Activated CD4-positive, alpha-beta T cell treated with anti-CD3 and anti-CD28 coated beads for 48 hours (primary cell): ENCODE measurements around the gene DNM2.
"Not testable (repeated sequence)": the region's sequence is repeated elsewhere in the genome, so short reads cannot be mapped to it uniquely, and the experiment has no call there.

Source experiments
- DNase-seq: peaks from one replicate; pipeline ENCODE4 v3.0.0-alpha.2; 2020

The DNM2 gene

DNA sequence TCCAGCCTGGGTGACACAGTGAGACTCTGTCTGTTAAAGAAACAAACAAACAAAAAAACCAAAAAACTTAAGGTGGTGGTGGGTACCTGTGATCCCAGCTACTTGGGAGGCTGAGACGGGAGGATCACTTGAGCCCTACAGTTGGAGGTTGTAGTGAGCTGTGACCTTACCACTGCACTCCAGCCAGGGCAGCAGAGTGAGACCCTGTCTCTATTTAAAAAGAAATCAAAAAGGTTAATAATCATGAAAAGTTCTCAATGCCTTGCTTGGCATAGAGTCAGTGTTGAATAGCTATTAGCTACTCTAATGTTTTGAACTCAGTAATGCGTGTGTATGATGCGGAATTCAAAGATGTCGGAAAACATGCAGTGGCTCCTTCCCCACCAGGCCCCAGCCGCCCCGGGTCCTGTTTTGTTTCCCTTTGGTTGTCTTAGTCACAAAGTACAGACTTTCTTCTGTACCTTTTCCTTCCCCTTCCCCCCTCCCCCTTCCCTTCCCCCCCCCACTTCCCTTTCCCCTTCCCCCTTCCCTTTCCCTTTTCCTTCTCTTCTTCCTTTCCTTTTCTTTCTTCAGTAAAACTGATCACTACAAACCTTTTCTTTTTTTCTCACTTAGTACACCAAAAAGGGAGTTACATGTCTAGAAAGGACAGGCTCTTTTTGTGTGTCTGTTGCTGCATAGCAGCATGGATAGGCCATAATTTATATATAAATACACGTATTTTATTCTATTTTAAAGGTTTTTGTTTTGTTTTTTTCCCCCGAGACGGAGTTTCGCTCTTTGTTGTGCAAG is 35.2 kb downstream of the DNM2 start:
- DNase-seq: no peak

DNA sequence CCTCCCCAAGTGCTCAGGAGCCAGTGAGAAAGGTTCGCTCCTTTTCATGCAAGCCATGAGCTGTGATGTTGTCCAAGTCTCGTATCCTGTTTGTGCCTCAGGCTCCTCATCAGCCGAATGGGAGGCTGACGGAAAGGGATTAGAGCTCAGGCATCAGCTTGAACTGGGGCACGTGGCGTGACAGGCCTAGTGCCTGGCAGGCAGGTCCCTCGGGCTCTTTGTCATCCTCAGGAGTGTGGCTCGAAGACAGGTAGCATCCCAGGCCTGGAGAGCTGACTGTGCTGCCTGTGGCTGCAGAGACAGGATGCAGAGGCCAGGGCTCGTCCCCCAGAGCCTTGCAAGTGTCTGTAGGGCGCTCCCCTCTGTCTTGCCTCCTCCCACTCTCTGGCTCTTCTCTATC is 38.5 kb downstream of the DNM2 start:
- DNase-seq: no peak

DNA sequence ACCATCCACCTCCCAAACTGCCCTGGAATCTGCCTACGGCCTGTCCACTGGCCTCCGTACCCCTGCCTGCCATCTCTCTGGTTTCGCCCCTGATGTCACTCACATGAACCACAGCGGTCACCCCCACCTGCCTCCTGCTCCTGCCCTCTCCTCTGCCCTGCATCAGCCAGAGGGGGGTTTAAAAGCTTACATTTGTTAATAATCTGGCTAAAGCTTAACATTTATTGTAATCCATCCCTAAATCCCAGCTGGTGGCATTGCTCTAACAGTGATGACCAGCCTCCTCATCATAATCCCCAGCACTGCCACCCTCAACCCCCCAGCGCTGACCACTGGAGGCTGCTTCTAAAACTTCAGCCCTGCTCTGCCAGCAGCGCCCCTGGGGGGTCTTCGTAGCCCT is 38.9 kb downstream of the DNM2 start:
- no peak for DNase-seq

DNA sequence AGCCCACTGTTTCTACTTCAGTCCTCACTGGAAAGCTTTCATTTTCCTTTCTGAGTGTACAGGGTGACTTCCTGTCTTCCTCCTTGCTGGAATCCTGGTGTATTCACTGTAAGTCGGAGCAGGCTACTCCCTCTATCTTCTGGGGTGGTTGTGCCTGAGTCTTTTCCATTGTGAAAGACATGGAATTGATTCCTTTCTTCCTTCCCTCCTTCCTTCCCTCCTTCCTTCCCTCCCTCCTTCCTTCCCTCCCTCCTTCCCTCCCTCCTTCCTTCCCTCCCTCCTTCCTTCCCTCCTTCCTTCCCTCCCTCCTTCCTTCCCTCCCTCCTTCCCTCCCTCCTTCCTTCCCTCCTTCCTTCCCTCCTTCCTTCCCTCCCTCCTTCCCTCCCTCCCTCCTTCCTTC is 40.2 kb downstream of the DNM2 start:
- DNase-seq: not testable (repeated sequence)

DNA sequence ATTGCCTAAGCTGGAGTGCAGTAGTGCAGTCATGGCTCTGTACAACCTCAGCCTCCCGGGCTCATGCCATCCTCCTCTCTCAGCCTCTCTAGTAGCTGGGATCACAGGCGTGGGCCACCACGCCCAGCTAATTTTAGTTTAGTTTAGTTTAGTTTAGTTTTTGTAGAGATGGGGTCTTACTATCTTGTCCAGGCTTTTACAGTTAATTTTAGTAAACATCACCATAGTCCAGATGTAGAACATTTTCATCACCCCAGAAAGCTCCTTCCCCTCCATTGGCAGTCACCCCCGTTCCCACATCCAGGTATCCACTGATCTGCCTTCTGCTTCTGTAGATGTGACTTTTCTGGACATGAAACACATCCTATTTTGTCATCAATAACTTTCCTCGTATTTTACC is 41.1 kb downstream of the DNM2 start:
- no peak for DNase-seq

DNA sequence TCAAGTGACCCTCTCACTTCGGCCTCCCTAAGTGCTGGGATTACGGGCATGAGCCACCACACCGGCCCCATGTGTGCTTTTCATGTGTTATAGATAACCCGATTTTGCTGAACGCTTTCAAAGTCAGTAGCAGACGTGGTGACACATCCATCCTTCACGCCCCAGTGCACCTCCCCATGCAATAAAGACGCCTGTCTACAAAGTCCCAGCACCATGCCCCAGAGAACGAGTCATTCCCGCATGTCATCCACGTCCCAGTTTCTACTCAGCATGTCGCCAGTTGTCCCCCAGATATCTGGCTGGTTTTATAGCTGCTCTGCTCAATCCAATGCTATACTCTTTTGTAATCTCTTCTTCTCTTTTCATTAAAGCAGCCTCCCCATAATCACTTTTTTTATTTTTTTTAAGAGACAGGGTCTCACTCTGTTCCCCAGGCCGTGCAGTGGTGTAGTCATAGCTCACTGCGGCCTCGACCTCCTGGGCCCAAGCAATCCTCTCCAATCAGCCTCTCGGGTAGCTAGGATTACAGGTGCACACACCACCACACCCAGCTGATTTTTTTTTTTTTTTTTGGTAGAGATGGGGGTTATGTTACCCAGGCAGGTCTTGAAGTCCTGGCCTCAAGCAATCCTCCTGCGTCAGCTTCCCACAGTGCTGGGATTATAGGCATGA is 42.5 kb downstream of the DNM2 start:
- DNase-seq: peak; percentile 70

DNA sequence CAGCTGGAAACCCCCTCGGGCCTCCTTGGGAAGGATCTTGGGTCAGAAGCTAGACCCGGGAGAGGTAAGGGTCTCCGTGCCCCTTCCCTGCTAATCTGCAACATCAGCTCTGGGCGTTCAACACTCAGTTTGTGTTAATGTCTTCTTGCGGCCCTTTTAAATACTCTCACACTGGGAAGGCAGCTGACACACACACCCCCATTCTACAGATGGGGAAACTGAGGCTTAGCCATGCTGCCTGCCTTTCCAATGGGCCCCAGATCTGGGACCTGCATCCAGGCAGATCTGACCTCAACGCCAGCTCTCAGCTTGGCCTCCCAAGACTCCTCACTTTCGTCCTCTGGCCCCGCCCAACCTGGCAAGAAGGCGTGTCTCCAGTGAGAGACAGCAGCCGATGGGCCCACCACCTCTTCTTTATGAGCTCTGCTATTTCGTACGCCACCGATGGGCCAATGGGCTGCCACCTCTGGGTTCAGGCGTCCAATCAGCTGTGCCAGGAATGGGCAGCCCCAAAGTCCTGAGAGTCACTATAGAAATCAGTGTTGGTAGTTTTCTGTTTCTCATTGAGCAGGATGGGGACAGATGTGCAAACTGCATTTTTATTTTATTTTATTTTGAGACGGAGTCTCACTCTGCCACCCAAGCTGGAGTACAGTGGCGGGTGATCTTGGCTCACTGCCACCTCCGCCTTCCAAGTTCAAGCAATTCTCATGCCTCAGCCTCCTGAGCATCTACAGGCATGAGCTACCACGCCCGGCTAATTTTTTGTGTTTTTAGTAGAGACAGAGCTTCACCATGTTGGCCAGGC is 43.8 kb downstream of the DNM2 start:
- no peak for DNase-seq

DNA sequence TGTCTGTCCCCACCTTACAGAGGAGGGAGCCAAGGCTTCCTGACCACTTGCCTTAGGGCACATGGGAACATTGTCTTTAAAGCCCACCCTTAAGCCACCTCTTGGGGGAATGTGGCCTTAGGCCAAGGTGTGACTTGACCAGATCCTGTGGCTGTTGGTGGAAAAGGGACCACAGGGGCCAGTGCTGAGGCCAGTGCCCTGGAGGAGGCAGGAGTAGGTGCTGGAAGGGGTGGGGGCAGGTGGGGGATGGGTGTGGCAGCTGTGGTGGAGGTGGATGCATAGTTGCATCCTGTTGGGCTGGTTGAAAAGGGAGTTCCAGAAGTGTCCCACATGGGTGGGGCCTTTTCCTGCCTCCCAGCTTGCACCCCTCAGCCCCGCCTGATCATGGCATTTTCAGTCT is 44.8 kb downstream of the DNM2 start:
- DNase-seq: no peak

DNA sequence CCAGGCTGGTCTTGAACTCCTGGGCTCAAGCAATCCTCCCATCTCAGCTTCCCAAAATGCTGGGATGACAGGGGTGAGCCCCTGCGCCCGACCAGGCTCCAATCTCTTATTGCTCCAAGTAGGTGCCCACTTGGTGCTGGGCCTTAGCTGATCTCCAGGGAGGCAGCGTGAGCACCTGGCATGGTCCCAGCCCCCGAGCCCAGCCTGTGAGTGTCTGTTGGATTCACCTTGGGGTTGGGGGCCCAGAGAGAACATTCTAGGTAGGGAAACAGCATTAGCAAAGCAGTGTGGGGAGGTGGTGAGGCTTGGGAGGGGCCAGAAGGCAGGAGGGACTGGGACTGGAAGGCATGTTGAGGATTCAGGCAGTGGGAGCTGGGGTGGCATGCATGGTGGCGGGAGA is 45.5 kb downstream of the DNM2 start:
- no peak for DNase-seq

DNA sequence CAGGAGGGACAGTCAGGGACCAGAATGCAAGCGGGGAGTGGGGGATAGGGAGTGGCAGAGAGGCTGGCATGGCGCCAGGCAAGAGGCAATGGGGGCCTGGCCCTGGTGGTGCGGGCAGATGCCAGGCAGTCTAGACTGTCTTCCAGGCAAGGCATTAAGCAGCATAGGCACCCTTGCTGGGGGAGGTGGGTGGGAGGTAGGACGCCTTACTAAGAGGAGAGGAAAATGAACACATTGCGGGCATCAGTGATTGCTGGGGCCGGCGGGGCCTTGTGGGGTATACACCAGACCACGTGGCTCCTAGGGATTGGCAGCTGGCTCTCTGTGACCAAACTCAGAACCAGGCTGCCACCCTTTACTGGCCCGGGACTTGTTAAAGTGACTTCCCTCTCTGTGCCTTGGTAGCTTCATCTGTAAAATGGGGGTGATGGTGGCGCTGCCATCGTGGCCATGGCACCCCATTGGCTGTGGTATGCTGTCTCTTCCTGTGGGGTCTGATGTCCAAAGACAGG is 46.0 kb downstream of the DNM2 start:
- DNase-seq: no peak

DNA sequence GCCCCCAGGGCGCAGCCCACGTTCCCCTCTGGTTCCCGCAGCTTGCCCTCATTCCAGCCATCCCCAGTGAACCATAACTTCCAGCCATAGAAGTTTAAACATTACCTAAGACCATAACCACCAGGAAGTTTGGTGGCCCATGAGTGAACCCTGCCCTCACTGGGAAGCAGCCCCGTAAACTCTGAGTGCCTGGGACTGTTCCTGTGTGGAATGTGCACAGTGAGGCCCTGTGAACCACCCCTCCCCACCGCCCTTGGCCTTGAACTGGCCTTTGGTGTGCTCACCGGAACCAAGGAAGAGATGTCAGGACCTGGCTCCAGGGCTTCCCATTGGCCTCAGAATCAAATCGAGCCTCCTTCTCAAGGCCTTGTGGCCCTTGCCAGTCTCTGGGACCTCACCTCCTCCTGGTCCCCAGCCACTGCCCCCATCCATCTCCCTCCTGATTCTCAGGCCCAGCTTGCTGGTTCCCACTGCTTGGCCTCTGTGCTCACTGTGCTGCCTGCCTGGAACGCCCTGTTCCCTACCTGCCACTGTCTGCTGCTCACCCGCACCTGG is 46.5 kb downstream of the DNM2 start:
- no peak for DNase-seq

DNA sequence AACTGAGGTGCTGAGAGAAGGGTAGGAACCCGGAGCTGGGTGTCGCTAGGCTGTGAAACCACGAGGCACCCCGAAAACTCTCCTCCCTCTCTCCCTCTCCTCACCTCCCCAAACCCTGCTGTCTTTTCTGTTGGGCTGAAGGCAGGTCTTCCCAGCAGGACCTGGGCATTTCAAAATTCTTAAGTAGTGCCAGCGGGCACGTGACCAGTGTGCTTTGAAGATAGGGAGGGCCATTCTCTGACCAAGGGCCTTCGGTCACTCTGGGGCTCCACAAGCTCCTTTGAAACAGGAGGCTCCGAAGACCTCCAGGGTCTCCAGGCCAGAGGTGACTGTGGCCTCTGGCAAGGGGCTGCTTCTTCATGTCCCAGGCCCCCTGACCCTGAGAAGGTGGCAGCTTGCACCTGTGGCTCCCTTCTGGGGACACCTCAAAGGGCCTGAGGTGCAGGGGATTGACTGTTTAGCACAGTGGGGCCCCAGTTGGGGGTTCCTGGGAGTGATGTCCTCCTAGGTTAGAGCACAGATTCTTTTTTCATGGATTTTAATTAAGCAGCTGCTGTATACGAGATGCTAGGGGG is 48.3 kb downstream of the DNM2 start:
- no peak for DNase-seq

DNA sequence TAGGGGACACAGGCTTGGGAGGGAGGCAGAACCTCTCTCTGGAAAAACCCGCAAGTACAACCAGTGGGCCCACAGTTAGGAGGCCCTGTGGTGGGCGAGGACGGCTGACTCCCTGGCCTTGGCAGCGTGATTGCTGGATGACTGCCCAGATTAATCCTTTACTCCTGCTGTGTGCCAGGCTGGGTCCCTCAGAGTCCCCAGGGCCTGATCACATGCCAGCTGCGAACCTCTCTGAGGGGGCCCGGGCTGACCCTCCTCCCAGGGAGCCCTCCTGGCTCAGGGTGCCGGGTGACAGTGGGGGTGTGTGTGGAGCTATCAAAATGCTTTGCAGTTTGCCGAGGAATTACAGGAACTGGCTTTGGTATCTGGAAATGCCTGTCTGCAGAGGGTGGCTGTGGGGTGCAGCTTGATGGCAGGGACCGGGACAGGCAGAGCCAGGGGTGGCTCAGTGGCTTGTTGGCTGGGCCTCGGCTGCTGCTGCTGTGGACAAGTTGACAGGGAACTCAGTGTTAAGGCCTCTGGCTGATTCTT is 48.9 kb downstream of the DNM2 start:
- DNase-seq: no peak

DNA sequence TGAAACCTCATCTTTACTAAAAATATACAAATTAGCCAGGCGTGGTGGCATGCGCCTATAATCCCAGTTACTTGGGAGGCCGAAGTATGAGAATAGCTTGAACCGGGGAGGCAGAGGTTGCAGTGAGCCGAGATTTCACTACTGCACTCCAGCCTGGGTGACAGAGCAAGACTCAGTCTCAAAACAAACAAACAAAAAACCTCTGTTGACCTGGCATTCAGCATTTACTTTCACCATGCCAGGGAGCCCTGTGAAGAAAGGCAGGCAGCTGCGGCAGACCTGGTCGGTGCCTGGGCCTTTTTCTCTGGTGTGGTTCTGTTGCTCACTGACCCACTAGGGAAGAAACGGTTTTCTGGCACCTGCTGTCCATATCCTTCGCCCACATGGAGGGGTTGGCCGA is 49.8 kb downstream of the DNM2 start:
- no peak for DNase-seq

DNA sequence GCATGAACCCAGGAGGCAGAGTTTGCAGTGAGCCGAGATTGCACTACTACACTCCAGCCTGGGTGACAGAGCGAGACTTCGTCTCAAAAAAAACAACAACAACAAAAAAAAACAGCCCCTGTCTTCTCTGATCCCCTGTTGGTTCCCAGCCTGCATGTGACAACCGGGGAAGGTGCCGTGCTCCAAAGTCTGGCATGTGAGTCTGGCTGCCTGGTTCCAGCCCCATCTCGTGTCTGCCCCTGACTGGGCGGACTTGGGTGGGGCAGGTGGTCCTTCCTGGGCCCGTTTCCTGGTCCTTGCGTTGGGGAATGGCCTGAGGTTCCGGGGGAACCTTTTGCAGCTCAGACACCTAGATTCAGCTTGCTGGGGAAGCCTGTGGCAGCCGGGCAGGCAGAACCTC is 50.5 kb downstream of the DNM2 start:
- no peak for DNase-seq

DNA sequence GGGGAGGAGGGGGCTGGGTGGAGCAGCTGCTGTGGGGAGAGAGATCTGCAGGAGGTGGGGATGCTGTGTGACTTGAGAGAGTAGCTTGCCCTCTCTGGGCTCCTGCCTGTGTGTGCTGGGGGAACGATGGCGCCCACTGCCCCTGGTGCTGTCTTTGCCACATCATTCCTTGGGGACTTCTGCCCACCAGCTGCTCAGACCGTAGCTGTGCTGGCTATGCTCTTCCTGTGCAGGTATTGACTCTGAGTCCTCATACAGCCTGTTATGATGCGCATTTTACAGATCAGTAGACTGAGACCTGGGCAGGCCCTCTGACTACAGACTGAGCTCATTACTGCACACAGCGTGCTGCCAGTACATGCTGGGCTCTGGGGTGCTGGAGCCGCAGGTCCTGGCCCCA is 51.1 kb downstream of the DNM2 start:
- no peak for DNase-seq

DNA sequence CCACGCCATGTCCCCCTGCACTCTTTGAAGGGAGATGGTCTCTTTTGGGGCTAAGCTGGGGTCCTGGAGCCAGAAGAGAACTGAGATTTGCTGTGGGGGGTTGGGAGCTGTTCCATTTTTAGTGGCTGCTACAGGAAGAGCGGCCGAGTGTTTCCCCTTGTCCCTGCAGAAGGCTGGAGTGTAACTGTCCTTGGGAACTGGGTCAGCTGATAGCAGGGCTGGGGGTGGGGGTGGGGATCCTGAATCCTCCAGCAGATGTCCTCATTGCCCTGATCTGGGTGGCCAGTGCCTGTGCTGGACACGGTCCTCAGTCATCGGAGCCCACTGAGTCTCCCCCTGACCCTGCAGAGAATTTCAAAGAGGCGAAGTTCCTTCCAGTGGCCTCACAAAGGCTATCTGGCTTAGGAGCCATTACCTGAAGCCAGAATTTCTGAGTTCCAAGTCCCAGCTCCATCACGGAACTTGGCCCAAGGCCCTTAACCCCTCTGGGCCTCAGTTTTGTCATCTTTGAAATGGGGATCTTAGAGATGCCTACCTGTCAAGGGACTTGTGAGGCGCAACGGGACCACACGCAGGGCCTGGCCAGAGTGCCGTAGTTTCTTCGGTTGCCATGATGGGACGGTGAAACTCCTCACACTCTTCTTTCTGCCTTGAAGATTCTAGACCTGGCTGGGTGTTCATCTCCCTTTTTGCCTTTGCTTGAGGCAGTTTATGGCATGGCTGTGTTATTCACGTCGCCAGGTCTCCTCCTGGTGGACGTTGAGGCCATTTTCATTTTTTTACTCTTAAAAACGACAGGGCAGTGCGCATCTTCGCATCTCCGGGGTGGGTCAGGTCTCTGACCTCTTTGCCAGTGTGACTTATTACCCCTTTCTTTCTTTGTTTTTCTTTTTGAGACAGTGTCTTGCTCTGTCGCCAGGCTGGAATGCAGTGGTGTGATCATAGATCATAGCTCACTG is 51.9 kb downstream of the DNM2 start:
- no peak for DNase-seq

DNA sequence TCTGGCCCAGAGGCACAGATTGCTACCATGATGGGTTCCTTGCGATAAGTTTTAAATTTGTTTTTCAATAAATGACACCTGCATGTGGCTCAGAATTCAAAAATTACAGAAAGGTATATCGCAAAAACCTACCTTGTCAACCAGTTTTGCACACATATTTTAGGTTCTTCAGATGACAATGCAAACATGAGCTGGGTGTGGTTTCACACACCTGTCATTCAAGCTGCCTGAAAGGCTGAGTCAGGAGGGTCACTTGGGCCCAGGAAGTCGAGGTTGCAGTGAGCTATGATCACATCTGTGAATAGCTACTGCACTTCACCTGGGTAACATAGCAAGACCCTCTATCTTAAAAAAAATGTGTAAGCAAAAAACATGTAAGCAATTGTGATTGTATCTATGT is 56.1 kb downstream of the DNM2 start:
- peak; percentile 23 for DNase-seq

DNA sequence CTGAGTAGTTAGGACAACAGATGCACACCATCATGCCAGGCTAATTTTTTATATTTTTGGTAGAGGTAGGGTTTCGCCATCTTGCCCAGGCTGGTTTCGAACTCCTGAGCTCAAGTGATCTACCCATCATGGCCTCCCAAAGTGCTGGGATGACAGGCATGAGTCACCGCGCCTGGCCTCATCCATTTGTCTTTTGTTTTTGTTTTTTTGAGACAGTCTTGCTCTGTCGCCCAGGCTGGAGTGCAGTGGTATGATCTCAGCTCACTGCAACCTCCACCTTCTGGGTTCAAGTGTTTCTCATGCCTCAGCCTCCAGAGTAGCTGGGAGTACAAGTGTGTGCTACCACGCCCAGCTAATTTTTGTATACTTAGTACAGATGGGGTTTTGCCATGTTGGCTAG is 57.0 kb downstream of the DNM2 start:
- no peak for DNase-seq

DNA sequence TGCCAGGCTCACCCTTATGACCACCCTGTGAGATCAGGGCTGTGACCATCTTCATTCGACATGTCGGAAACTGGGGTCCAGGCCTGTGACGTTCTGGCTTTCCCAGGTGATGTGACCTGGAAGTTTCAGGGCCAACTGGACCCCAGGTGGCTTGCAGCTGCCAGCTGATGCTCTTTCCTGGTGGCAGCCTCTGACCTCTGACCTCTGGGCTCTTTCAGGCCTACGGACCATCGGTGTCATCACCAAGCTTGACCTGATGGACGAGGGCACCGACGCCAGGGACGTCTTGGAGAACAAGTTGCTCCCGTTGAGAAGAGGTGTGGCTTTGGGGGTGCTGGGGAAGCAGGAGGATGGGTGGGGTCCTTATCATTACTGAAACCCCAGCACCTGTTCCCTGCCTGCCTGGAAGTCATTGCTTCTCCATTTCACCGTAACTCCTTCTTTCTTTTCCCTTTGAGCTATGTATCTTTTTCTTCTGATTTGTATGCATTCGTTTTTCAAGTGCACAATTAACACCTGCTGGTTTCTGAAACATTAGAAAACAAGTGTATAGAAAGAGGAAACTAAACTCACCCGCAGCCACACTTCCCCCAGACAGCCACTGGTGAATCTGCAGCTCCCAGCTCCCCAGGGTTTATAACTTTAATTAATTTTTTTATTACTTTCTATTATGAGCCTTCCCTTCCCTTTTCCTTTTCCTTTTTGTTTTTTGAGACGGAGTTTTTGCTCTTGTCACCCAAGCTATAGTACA is 59.2 kb downstream of the DNM2 start:
- no peak for DNase-seq

DNA sequence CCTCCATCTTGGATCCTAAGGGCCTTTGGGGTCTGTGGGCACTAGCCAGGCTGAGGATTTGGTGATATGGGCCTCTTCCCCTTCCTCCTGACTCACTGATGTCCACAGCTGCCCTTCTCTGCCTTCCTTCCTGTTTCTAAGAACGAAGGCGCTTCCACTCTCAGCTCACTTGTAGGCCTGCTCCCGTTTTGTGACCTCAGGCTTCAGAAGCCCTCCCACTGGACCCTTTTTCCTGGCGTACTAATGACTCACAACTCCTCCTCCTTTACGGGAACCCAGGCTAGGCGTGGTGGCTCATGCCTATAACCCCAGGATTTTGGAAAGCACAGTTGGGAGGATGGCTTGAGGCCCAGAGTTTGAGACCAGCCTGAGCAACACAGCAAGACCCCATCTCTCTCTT is 62.5 kb downstream of the DNM2 start:
- no peak for DNase-seq
